HEK293 (cell line): ENCODE results near the gene CMPK1.

ENCODE experiments used
- KLF10 ChIP-seq: fragments of 450-650 bp; IDR thresholded peaks from 2 replicates; pipeline ENCODE4 v1.5.1; 2018; ENCODE audit warnings: missing biosample characterization, mild to moderate bottlenecking, missing genetic modification characterization
- SCRT2 ChIP-seq: fragments of 450-650 bp; formaldehyde crosslinking; IDR thresholded peaks from 2 replicates; pipeline ENCODE4 v1.5.1; 2016; ENCODE audit warnings: missing biosample characterization, missing genetic modification characterization
- ZNF2 ChIP-seq: fragments of 450-650 bp; formaldehyde crosslinking; IDR thresholded peaks from 2 replicates; pipeline ENCODE4 v1.5.1; 2016; ENCODE audit warnings: missing biosample characterization, missing genetic modification characterization
- ZNF302 ChIP-seq: fragments of 450-650 bp; formaldehyde crosslinking; IDR thresholded peaks from 2 replicates; pipeline ENCODE4 v1.5.1; 2016; ENCODE audit warnings: missing biosample characterization, missing genetic modification characterization, low read depth
- ZNF354C ChIP-seq: fragments of 450-650 bp; formaldehyde crosslinking; IDR thresholded peaks from 2 replicates; pipeline ENCODE4 v1.5.1; 2016; ENCODE audit warnings: missing biosample characterization, missing genetic modification characterization, low read depth, borderline replicate concordance
- ZNF426 ChIP-seq: fragments of 450-650 bp; formaldehyde crosslinking; IDR thresholded peaks from 2 replicates; pipeline ENCODE4 v1.5.1; 2017; ENCODE audit warnings: missing biosample characterization, missing genetic modification characterization, mild to moderate bottlenecking, inconsistent platforms, moderate library complexity
- ZNF473 ChIP-seq: fragments of 450-650 bp; formaldehyde crosslinking; IDR thresholded peaks from 2 replicates; pipeline ENCODE4 v1.5.1; 2017; ENCODE audit warnings: missing biosample characterization, missing genetic modification characterization
- ZNF521 ChIP-seq: fragments of 450-650 bp; formaldehyde crosslinking; IDR thresholded peaks from 2 replicates; pipeline ENCODE4 v1.5.1; 2017; ENCODE audit warnings: missing biosample characterization, mild to moderate bottlenecking, missing genetic modification characterization
- ZNF707 ChIP-seq: fragments of 450-650 bp; formaldehyde crosslinking; IDR thresholded peaks from 2 replicates; pipeline ENCODE4 v1.5.1; 2016; ENCODE audit warnings: missing biosample characterization, missing genetic modification characterization
- TF ChIP-seq, protein P1 (sequence below): fragments of 450-650 bp; formaldehyde crosslinking; IDR thresholded peaks from 2 replicates; pipeline ENCODE4 v1.5.1; 2016; ENCODE audit warnings: missing biosample characterization, missing genetic modification characterization

- no peak for TF ChIP-seq ZNF2 (tag by site-specific recombination)
- TF ChIP-seq ZNF521, result no peak
- TF ChIP-seq, protein P1, sequence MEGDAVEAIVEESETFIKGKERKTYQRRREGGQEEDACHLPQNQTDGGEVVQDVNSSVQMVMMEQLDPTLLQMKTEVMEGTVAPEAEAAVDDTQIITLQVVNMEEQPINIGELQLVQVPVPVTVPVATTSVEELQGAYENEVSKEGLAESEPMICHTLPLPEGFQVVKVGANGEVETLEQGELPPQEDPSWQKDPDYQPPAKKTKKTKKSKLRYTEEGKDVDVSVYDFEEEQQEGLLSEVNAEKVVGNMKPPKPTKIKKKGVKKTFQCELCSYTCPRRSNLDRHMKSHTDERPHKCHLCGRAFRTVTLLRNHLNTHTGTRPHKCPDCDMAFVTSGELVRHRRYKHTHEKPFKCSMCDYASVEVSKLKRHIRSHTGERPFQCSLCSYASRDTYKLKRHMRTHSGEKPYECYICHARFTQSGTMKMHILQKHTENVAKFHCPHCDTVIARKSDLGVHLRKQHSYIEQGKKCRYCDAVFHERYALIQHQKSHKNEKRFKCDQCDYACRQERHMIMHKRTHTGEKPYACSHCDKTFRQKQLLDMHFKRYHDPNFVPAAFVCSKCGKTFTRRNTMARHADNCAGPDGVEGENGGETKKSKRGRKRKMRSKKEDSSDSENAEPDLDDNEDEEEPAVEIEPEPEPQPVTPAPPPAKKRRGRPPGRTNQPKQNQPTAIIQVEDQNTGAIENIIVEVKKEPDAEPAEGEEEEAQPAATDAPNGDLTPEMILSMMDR (tag by site-specific recombination), result no peak
- no peak for TF ChIP-seq ZNF473 (tag by site-specific recombination)
- TF ChIP-seq ZNF302 (tag by site-specific recombination), result no peak
- no peak for TF ChIP-seq ZNF426 (tag by site-specific recombination)
- TF ChIP-seq SCRT2 (tag by site-specific recombination), result no peak
- TF ChIP-seq ZNF354C (tag by site-specific recombination), result no peak
- TF ChIP-seq KLF10, result no peak
- TF ChIP-seq ZNF707 (tag by site-specific recombination), result no peak
These were observed 24.2 kb upstream of the CMPK1 start for GRCh38 chr1:47309427-47309826.
